HepG2 (cell line): Measurements from ENCODE around the gene CDH19.

Source experiments
- CHD4 ChIP-seq: fragments of 200-600 bp; sonication (generic); IDR thresholded peaks from 2 replicates; pipeline ENCODE4 v1.7.0; 2017; ENCODE audit warnings: mild to moderate bottlenecking, low read length, borderline replicate concordance
- CTCF ChIP-seq: sonication (generic); formaldehyde crosslinking; IDR thresholded peaks from 2 replicates; pipeline ENCODE4 v1.5.0; 2020; ENCODE audit warnings: mild to moderate bottlenecking, missing genetic modification reagents, moderate library complexity
- ETV6 ChIP-seq: sonication (generic); formaldehyde crosslinking; conservative IDR thresholded peaks from 2 replicates; pipeline ENCODE4 v1.4.0; 2020; ENCODE audit warnings: missing genetic modification reagents
- FUBP1 ChIP-seq: sonication (generic); formaldehyde crosslinking; IDR thresholded peaks from 2 replicates; pipeline ENCODE4 v1.5.1; 2020; ENCODE audit warnings: missing genetic modification reagents, mild to moderate bottlenecking, borderline replicate concordance
- POLR2A ChIP-seq, 2 experiments: IDR thresholded peaks; 2 replicates each; pipeline ENCODE4 v1.6.1; 2011; ENCODE audit warnings: low read depth in 2 of 2, low read length in 2 of 2, mild to moderate bottlenecking in 1 of 2, moderate library complexity in 1 of 2; ENCODE audit not compliant: insufficient read depth in 1 of 2
- POLR2AphosphoS5 ChIP-seq: IDR thresholded peaks from 2 replicates; pipeline ENCODE4 v1.6.1; 2012; ENCODE audit warnings: low read depth, low read length
- SMAD1 ChIP-seq: sonication (generic); formaldehyde crosslinking; IDR thresholded peaks from 2 replicates; pipeline ENCODE4 v1.4.0; 2020; ENCODE audit warnings: missing genetic modification reagents, low read depth, mild to moderate bottlenecking, borderline replicate concordance
- SMC3 ChIP-seq: IDR thresholded peaks from 2 replicates; pipeline ENCODE4 v1.6.1; 2011; ENCODE audit warnings: low read length, improper control_type of control experiment
- TOE1 ChIP-seq: sonication (generic); formaldehyde crosslinking; IDR thresholded peaks from 2 replicates; pipeline ENCODE4 v1.4.0; 2020; ENCODE audit warnings: mild to moderate bottlenecking, missing genetic modification reagents
- U2AF2 ChIP-seq: fragments of 200-400 bp; formaldehyde crosslinking; IDR thresholded peaks from 2 replicates; pipeline ENCODE4 v1.6.1; 2017; ENCODE audit warnings: low read depth, mild to moderate bottlenecking, low read length
- ZNF513 ChIP-seq: sonication (generic); formaldehyde crosslinking; conservative IDR thresholded peaks from 2 replicates; pipeline ENCODE4 v1.5.0; 2020; ENCODE audit warnings: missing genetic modification reagents
- ZNF781 ChIP-seq: sonication (generic); formaldehyde crosslinking; IDR thresholded peaks from 2 replicates; pipeline ENCODE4 v1.5.1; 2020; ENCODE audit warnings: borderline replicate concordance, mild to moderate bottlenecking, missing genetic modification reagents; ENCODE audit errors: not compliant biosample characterization

- TF ChIP-seq POLR2AphosphoS5: no peak
- no peak for TF ChIP-seq TOE1 (CRISPR knock-in tag)
- TF ChIP-seq FUBP1 (CRISPR knock-in tag): no peak
- no peak for TF ChIP-seq CTCF (CRISPR knock-in tag)
- no peak for TF ChIP-seq ETV6
- no peak for TF ChIP-seq SMAD1 (CRISPR knock-in tag)
- TF ChIP-seq ZNF513: no peak
- no peak for TF ChIP-seq SMC3
- TF ChIP-seq U2AF2: no peak
- TF ChIP-seq CHD4: no peak
- no peak for TF ChIP-seq ZNF781 (CRISPR knock-in tag)
- TF ChIP-seq POLR2A (IDR thresholded peaks at IDR 0.05; ENCODE audit: insufficient read depth in 1 of 2, low read depth in 2 of 2, low read length in 2 of 2): no peak
Measured at GRCh38 chr18:66533693-66534092, 70.2 kb downstream of the CDH19 start.
